GM13977 (cell line): ENCODE results near the gene GFRA3.
A peak's percentile ranks its signal among the peaks of the same experiment; 100 is the strongest.

Experiments
- DNase-seq: peaks from one replicate; pipeline ENCODE4 v3.0.0; 2012; ENCODE audit warnings: low spot score
- CTCF ChIP-seq: IDR thresholded peaks from 2 replicates; pipeline ENCODE4 v1.5.1; 2012; ENCODE audit warnings: mild to moderate bottlenecking, control low read depth; ENCODE audit not compliant: insufficient read depth; ENCODE audit errors: extremely low read depth, missing control alignments
- in situ Hi-C: fragments of 300-500 bp; cut with MboI; formaldehyde crosslinking; loops from one replicate; pipeline ENCODE4 v1.12.0; 2022; ENCODE audit warnings: low sequenced_read_pairs, low pct_unique_long_range_greater_than_20kb, mixed read lengths, inconsistent platforms; ENCODE audit not compliant: unreplicated experiment

Gene GFRA3

GRCh38 chr5:138287246-138287645 lies 12.8 kb upstream of the GFRA3 start:
- TF ChIP-seq CTCF, result no peak
- DNase-seq, result no peak
- in situ Hi-C loops, result no loop called here

- no peak for DNase-seq
Measured at GRCh38 chr5:138282920-138283742, 8.7 kb upstream of the GFRA3 start.

GRCh38 chr5:138280915-138281314 lies 6.5 kb upstream of the GFRA3 start:
- in situ Hi-C loops, result no loop called here
- TF ChIP-seq CTCF, result no peak
- DNase-seq, result no peak

More at GRCh38 chr5:138282920-138283742, 8.7 kb upstream of the GFRA3 start:
- peak; percentile 43 for TF ChIP-seq CTCF
- in situ Hi-C loops, result no loop called here

GRCh38 chr5:138276402-138277054 lies 2.1 kb upstream of the GFRA3 start:
- in situ Hi-C loops, result no loop called here
- TF ChIP-seq CTCF, result no peak
- DNase-seq, result peak; percentile 44

- DNase-seq, result no peak
- in situ Hi-C loops, result no loop called here
- no peak for TF ChIP-seq CTCF
Measured at GRCh38 chr5:138275895-138276294, 1.5 kb upstream of the GFRA3 start.

GRCh38 chr5:138275379-138275782 lies 960 bp upstream of the GFRA3 start:
- in situ Hi-C loops, result no loop called here
- no peak for TF ChIP-seq CTCF
- DNase-seq, result no peak
